Cardiac fibroblast (primary cell): Measurements from ENCODE around the gene MLLT3.
A peak's percentile ranks its signal among the peaks of the same experiment; 100 is the strongest.

Source experiments
- DNase-seq, 2 donors: peaks; one replicate each; pipeline versions ENCODE4 v3.0.0 to v3.0.0-alpha.2; 2010; ENCODE audit warnings: low read depth in 2 of 2
- H3K4me3 ChIP-seq, 2 donors: replicated peaks in 1 of 2; 1 replicate in 1 of 2; 2 replicates in 1 of 2; pipeline ENCODE4 v1.5.1; 2011; ENCODE audit warnings: low read depth in 2 of 2, low read length in 2 of 2, mild to moderate bottlenecking in 2 of 2, moderate library complexity in 1 of 2
- TF ChIP-seq, protein P1 (sequence below): IDR thresholded peaks from one replicate; pipeline ENCODE4 v1.5.1; 2011; ENCODE audit warnings: low read depth, mild to moderate bottlenecking, low read length, inconsistent platforms

Gene MLLT3

DNA sequence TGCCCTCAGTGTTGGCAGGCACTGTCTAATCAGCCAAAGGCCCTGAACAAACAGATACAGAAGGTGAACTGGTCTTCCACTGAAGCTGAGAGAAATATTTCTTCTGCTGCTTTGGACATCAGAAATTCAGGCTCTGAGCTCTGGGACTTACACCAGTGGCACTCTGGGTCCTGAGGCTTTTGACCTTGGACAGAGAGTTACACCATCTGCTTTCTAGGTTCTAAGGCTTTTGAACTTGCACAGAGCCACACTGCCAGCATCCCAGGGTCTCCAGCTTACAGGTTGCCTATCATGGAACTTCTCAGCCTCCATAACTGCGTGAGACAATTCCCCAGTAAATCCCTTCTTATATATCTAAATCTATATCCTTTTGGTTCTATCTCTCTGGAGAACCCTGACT lies 326.7 kb downstream of the MLLT3 start:
- no peak for DNase-seq
- H3K4me3 ChIP-seq: no peak overlapping the region
- TF ChIP-seq, protein P1, sequence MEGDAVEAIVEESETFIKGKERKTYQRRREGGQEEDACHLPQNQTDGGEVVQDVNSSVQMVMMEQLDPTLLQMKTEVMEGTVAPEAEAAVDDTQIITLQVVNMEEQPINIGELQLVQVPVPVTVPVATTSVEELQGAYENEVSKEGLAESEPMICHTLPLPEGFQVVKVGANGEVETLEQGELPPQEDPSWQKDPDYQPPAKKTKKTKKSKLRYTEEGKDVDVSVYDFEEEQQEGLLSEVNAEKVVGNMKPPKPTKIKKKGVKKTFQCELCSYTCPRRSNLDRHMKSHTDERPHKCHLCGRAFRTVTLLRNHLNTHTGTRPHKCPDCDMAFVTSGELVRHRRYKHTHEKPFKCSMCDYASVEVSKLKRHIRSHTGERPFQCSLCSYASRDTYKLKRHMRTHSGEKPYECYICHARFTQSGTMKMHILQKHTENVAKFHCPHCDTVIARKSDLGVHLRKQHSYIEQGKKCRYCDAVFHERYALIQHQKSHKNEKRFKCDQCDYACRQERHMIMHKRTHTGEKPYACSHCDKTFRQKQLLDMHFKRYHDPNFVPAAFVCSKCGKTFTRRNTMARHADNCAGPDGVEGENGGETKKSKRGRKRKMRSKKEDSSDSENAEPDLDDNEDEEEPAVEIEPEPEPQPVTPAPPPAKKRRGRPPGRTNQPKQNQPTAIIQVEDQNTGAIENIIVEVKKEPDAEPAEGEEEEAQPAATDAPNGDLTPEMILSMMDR: no peak

GRCh38 chr9:20294046-20294750 lies 328.1 kb downstream of the MLLT3 start:
- no peak overlapping the region for H3K4me3 ChIP-seq
- DNase-seq: no peak
- TF ChIP-seq, protein P1: no peak

GRCh38 chr9:20292002-20292401 lies 330.3 kb downstream of the MLLT3 start:
- H3K4me3 ChIP-seq: no peak overlapping the region
- TF ChIP-seq, protein P1: peak; percentile 34
- DNase-seq: peak; percentile 11 to 62
